K562 (cell line): ENCODE results near the gene CSNK1D. TPM values are rescaled to one million over a fixed set of nuclear protein-coding genes. Genes with fewer than 3 reads are reported as not detected.

Source experiments
- DIDO1 ChIP-seq: fragments of 450-650 bp; IDR thresholded peaks from 2 replicates; pipeline ENCODE4 v1.6.1; 2016; ENCODE audit warnings: low read depth, missing biosample characterization, missing genetic modification characterization
- EP400 ChIP-seq: fragments of 450-650 bp; IDR thresholded peaks from 2 replicates; pipeline ENCODE4 v1.6.1; 2017; ENCODE audit warnings: antibody characterized with exemption, mild to moderate bottlenecking, moderate library complexity
- HLTF ChIP-seq: fragments of 450-650 bp; IDR thresholded peaks from 2 replicates; pipeline ENCODE4 v1.6.1; 2016
- IRF2 ChIP-seq: sonication (generic); formaldehyde crosslinking; IDR thresholded peaks from 2 replicates; pipeline ENCODE4 v1.8.1; 2022; ENCODE audit warnings: mild to moderate bottlenecking, missing genetic modification reagents
- KDM1A ChIP-seq, 2 experiments: fragments of 450-650 bp; IDR thresholded peaks; 2 replicates each; pipeline ENCODE4 v1.6.1; 2016; ENCODE audit warnings: mild to moderate bottlenecking in 2 of 2
- MGA ChIP-seq: fragments of 450-650 bp; IDR thresholded peaks from 2 replicates; pipeline ENCODE4 v1.6.1; 2016; ENCODE audit warnings: mild to moderate bottlenecking, moderate library complexity
- MYNN ChIP-seq, 2 experiments: sonication (generic); formaldehyde crosslinking in 1 of 2; IDR thresholded peaks; 2 replicates each; pipeline versions ENCODE4 v1.5.0 to v1.6.1; 2016 to 2020; ENCODE audit warnings: antibody characterized with exemption in 1 of 2, missing genetic modification reagents in 1 of 2
- NKRF ChIP-seq: fragments of 450-650 bp; IDR thresholded peaks from 2 replicates; pipeline ENCODE4 v1.6.1; 2016; ENCODE audit warnings: borderline replicate concordance
- PHB ChIP-seq: fragments of 250-450 bp; sonication (Bioruptor Pico); IDR thresholded peaks from 2 replicates; pipeline ENCODE4 v1.5.0; 2021
- PRMT5 ChIP-seq: sonication (generic); formaldehyde crosslinking; IDR thresholded peaks from 2 replicates; pipeline ENCODE4 v1.5.0; 2020; ENCODE audit warnings: missing genetic modification reagents
- SAFB ChIP-seq: fragments of 200-400 bp; formaldehyde crosslinking; IDR thresholded peaks from 2 replicates; pipeline ENCODE4 v1.6.1; 2017; ENCODE audit warnings: low read depth, low read length, borderline replicate concordance
- SRSF7 ChIP-seq: fragments of 200-400 bp; formaldehyde crosslinking; optimal IDR thresholded peaks from 2 replicates; pipeline ENCODE3; 2017; ENCODE audit warnings: mild to moderate bottlenecking, low read depth, low read length
- TBP ChIP-seq: optimal IDR thresholded peaks from 2 replicates; pipeline ENCODE3; 2011; ENCODE audit warnings: low read depth, low read length, improper control_type of control experiment
- TCF15 ChIP-seq: fragments of 250-450 bp; sonication (Bioruptor Pico); IDR thresholded peaks from 2 replicates; pipeline ENCODE4 v1.8.0; 2022; ENCODE audit warnings: moderate library complexity, mild to moderate bottlenecking, inconsistent platforms
- polyA plus RNA-seq, 8 experiments: library from polyadenylated mRNA; depleted of rRNA in 4 of 8; stranded (reverse) in 5 of 8; unstranded in 3 of 8; fragments of >200 nt; fragmentation: Nextera tagmentation in 2 of 8; fragmentation: Illumina TruSeq in 1 of 8; extraction: Ambion mirVana in 2 of 8; extraction: Trizol in 1 of 8; gene quantifications; 2 replicates each; pipeline versions ENCODE4 v1.2.1 to v1.2.3, GENCODE V29; 2011 to 2014; ENCODE audit warnings: inconsistent platforms in 1 of 8, missing spikeins in 1 of 8
- total RNA-seq, 7 experiments: library from RNA; depleted of rRNA in 6 of 7; stranded (reverse); fragments of >200 nt in 6 of 7; fragmentation: Illumina TruSeq in 2 of 7; extraction: Trizol in 2 of 7; gene quantifications; 2 replicates each; pipeline versions ENCODE4 v1.2.1 to v1.2.3, GENCODE V29; 2011 to 2021; ENCODE audit warnings: low replicate concordance in 1 of 7

CSNK1D gene
- total and polyA plus RNA-seq, 9 of the 15 experiments (the other 6 are each of a cell fraction or from before 2014, with no cell fraction given) = 6.5 to 133 (median 41.3) TPM

GRCh38 chr17:82292251-82293154 is 19.0 kb upstream of the CSNK1D start (continued):
- TF ChIP-seq NKRF (no peak), EP400 (peak; percentile 71), HLTF (no peak), IRF2 (CRISPR knock-in tag) (no peak), MGA (peak; percentile 66), SRSF7 (no peak), TBP (peak; percentile 98), TCF15 (CRISPR knock-in tag) (no peak), MYNN (IDR thresholded peaks at IDR 0.05) (0 out of 2 replicates have a peak, but pooled peaks have one; percentile 29), MYNN (CRISPR knock-in tag; IDR thresholded peaks at IDR 0.05) (no peak), SAFB (no peak), PHB (CRISPR knock-in tag) (no peak), PRMT5 (CRISPR knock-in tag) (no peak), DIDO1 (tag) (no peak), KDM1A (IDR thresholded peaks at IDR 0.05) (peak; percentile 62 to 69; a peak in 2 of 4 replicates)
